B cell (primary cell): ENCODE measurements around the gene PADI3.

Source experiments
- CTCF ChIP-seq: fragments of 200-600 bp; IDR thresholded peaks from one replicate; pipeline ENCODE4 v1.8.0; 2022; ENCODE audit warnings: antibody characterized with exemption, mild to moderate bottlenecking
- EZH2 ChIP-seq: IDR thresholded peaks from 2 replicates; pipeline ENCODE4 v1.6.1; 2012; ENCODE audit warnings: borderline replicate concordance, low read depth, mild to moderate bottlenecking, moderate library complexity, low read length; ENCODE audit not compliant: insufficient read depth, poor library complexity, severe bottlenecking

- no peak for TF ChIP-seq CTCF
- no peak for TF ChIP-seq EZH2
Observed at GRCh38 chr1:17244821-17245740, 3.8 kb upstream of the PADI3 start.
